ENCODE results near the gene PELI3. TPM values are rescaled to one million over a fixed set of nuclear protein-coding genes. Genes with fewer than 3 reads are reported as not detected.
"Not testable (repeated sequence)": the region's sequence is repeated elsewhere in the genome, so short reads cannot be mapped to it uniquely, and the experiment has no call there.

The PELI3 gene
- total RNA-seq, 1 donor from 2014 or later = 2.7 TPM

GRCh38 chr11:66429983-66430602 is 36.6 kb upstream of the PELI3 start:
- Histone ChIP-seq H3K4me1 (no peaks in the 10 kb centered on the region), H3K79me2 (ENCODE audit: low read depth) (no peaks in the 10 kb centered on the region), H3F3A (ENCODE audit: low read depth) (no peaks in the 10 kb centered on the region), H3K9me3 (ENCODE audit: low read depth) (no peaks in the 10 kb centered on the region), H3K36me3 (no peaks in the 10 kb centered on the region), H3K27ac (no peak overlapping the region), H3K4me3 (no peak overlapping the region), H3K9ac (no peak overlapping the region), H2AFZ (replicated peaks) (no peak overlapping the region), H4K20me1 (ENCODE audit: low read depth) (no peaks in the 10 kb centered on the region), H3K27me3 (no peaks in the 10 kb centered on the region), H3K4me2 (no peak overlapping the region)
- Mint-ChIP-seq H3K9me3 (no peaks in the 10 kb centered on the region), H3K4me3 (no peak overlapping the region), H3K27me3 (ENCODE audit: insufficient read depth, low read depth) (peaks cover 7% of the 10 kb centered on the region), H3K36me3 (no peaks in the 10 kb centered on the region), H3K27ac (peak overlapping the region; percentile 10), H3K4me1 (no peaks in the 10 kb centered on the region)
- DNase-seq (ENCODE audit: low spot score) = peak; percentile 91
- TF ChIP-seq EZH2phosphoT487 (IDR thresholded peaks at IDR 0.05) (no peak), CTCF (IDR thresholded peaks at IDR 0.05) (peak; percentile 90), EZH2 (IDR thresholded peaks at IDR 0.05) (no peak)

DNA sequence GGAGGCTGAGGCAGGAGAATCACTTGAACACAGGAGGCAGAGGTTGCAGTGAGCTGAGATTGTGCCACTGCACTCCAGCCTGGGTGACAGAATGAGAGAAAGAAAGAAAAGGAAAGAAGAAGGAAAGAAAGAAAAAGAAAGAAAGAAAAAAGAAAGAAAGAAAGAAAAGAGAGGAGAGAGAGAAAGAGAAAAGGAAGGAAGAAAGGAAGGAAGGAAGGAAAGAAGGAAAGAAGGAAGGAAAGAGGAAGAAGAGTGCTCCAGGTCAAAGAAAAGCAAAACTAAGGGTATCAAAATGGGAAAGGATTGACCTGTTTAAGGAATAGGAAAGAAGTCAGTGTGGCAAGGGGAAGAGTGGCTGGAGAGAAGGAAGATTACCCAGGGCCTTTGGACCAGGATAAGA is 35.4 kb upstream of the PELI3 start:
- H3K4me3 Mint-ChIP-seq; H3K4me1 ChIP-seq; H3K9ac ChIP-seq; H3K27ac ChIP-seq; H3K9me3 Mint-ChIP-seq; H3K4me3 ChIP-seq; H2AFZ ChIP-seq (replicated peaks); H3K36me3 Mint-ChIP-seq; H3K27me3 Mint-ChIP-seq (ENCODE audit: insufficient read depth, low read depth); H3K79me2 ChIP-seq (ENCODE audit: low read depth); H3K27ac Mint-ChIP-seq; H3K36me3 ChIP-seq; H3K9me3 ChIP-seq (ENCODE audit: low read depth); H3K4me2 ChIP-seq; H3K27me3 ChIP-seq; H3K4me1 Mint-ChIP-seq; DNase-seq (ENCODE audit: low spot score); H3F3A ChIP-seq (ENCODE audit: low read depth); H4K20me1 ChIP-seq (ENCODE audit: low read depth): not testable (repeated sequence)

GRCh38 chr11:66431871-66432329 is 34.8 kb upstream of the PELI3 start:
- not testable (repeated sequence) for H3K27ac Mint-ChIP-seq; DNase-seq (ENCODE audit: low spot score); H3K9me3 ChIP-seq (ENCODE audit: low read depth); H3K9me3 Mint-ChIP-seq; H3K9ac ChIP-seq; H3K36me3 ChIP-seq; H3K27me3 ChIP-seq; H3K4me3 ChIP-seq; H3K79me2 ChIP-seq (ENCODE audit: low read depth); H3K27ac ChIP-seq; H3K36me3 Mint-ChIP-seq; H3K4me2 ChIP-seq; H3K4me1 ChIP-seq; H3K4me3 Mint-ChIP-seq; H3F3A ChIP-seq (ENCODE audit: low read depth); H4K20me1 ChIP-seq (ENCODE audit: low read depth); H3K4me1 Mint-ChIP-seq; H2AFZ ChIP-seq (replicated peaks); H3K27me3 Mint-ChIP-seq (ENCODE audit: insufficient read depth, low read depth)

DNA sequence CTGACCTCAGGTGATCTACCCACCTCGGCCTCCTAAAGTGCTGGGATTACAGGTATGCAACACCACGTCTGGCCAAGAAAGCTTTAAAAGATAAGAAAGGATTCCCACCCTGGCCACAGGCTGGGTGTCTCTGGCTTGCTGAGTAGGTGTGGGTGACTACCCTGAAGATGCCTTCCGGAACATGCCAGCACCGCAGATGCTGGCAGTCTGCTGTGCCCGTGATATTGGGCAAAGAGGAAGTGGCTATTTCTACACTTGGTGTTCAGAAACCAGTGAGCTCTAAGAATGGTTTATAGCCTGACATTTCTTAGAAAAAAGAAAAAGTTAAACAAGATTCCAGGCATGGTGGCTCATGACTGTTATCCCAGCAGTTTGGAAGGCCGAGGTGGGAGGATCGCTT is 34.1 kb upstream of the PELI3 start:
- Histone ChIP-seq H3K9ac (no peak overlapping the region), H3K27ac (no peak overlapping the region), H3K4me1 (peaks cover under 1% of the 10 kb centered on the region), H3K9me3 (ENCODE audit: low read depth) (no peaks in the 10 kb centered on the region), H3K27me3 (no peaks in the 10 kb centered on the region), H3K79me2 (ENCODE audit: low read depth) (peaks cover 4% of the 10 kb centered on the region), H4K20me1 (ENCODE audit: low read depth) (no peaks in the 10 kb centered on the region), H2AFZ (replicated peaks) (no peak overlapping the region), H3K36me3 (no peaks in the 10 kb centered on the region), H3K4me2 (no peak overlapping the region), H3K4me3 (no peak overlapping the region), H3F3A (ENCODE audit: low read depth) (no peaks in the 10 kb centered on the region)
- H3K4me3 Mint-ChIP-seq = no peak overlapping the region
- peaks cover 7% of the 10 kb centered on the region for H3K27me3 Mint-ChIP-seq (ENCODE audit: insufficient read depth, low read depth)
- peaks cover 2% of the 10 kb centered on the region for H3K36me3 Mint-ChIP-seq
- H3K27ac Mint-ChIP-seq = no peak overlapping the region
- DNase-seq (ENCODE audit: low spot score) = no peak
- TF ChIP-seq CTCF (IDR thresholded peaks at IDR 0.05) (no peak), EZH2 (IDR thresholded peaks at IDR 0.05) (no peak), EZH2phosphoT487 (IDR thresholded peaks at IDR 0.05) (no peak)
- no peaks in the 10 kb centered on the region for H3K9me3 Mint-ChIP-seq
- peaks cover 4% of the 10 kb centered on the region for H3K4me1 Mint-ChIP-seq
